ENCODE results near the gene TIMM29.

TIMM29 gene

GRCh38 chr19:10960314-10961072 is 31.9 kb downstream of the TIMM29 start, which contains the start of gene SMARCA4:
TSS of gene SMARCA4 (plus strand) at chr19:10961030. CDS start at chr19:10984152, 23,122 bp downstream.
- H3K4me3 ChIP-seq (ENCODE audit: low read length): peak within 1 kb of the TSS; percentile 93

DNA sequence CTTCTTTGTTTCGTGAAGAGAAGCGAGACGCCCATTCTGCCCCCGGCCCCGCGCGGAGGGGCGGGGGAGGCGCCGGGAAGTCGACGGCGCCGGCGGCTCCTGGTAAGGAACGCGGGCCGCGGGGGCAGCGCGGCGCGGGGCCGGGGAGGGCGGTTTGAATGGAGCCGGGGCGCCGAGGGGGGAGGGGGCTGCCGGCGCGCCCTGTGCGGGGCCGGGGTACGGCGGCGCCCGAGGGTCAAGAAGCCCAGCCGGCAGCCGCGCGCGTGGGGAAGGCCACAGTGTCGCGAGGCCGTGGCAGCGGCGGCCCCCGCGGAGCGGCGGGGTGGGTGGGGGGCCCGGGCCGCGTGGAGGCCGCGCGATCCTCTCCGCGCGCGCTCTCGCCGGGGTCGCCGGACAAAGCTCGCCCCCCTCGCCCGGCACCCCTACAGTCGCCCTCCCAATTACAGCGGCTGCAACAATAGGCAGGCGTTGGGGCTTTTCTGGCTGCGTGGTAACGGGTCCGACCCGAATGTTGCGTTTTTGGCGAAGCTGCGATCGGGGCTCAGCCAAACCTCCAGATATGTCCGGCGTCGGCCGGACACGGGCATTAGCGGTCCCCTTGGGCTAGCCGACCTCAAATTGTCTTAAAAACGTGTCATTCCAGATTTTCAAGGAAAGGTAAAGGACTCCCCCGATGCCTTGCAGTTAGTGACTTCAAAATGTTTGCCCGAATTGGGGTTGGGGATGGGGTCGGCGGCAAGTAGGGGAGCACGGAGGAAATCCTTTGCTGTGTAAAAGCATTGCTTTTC is 32.7 kb downstream of the TIMM29 start:
- Histone ChIP-seq H3K36me3 (ENCODE audit: control insufficient read depth, low read depth, low read length) (no peaks in the 10 kb centered on the region), H3K4me3 (ENCODE audit: low read length) (peak overlapping the region; percentile 93), H3K27ac (ENCODE audit: low read length) (peak overlapping the region; percentile 64), H3K27me3 (ENCODE audit: control insufficient read depth, insufficient read depth, low read length) (no peaks in the 10 kb centered on the region), H3K9me3 (ENCODE audit: control insufficient read depth, low read depth, low read length) (no peaks in the 10 kb centered on the region), H3K9ac (ENCODE audit: low read length) (peak overlapping the region; percentile 94), H3K4me1 (ENCODE audit: control insufficient read depth, low read depth, low read length) (peaks cover 5% of the 10 kb centered on the region)

More at GRCh38 chr19:10960314-10961072, 31.9 kb downstream of the TIMM29 start, which contains the start of gene SMARCA4:
- Histone ChIP-seq H3K36me3 (ENCODE audit: control insufficient read depth, low read depth, low read length) (no peaks in the 10 kb centered on the region), H3K9me3 (ENCODE audit: control insufficient read depth, low read depth, low read length) (no peaks in the 10 kb centered on the region), H3K9ac (ENCODE audit: low read length) (peak within 1 kb of the TSS; percentile 94), H3K27ac (ENCODE audit: low read length) (peak within 1 kb of the TSS; percentile 64), H3K27me3 (ENCODE audit: control insufficient read depth, insufficient read depth, low read length) (no peaks in the 10 kb centered on the region), H3K4me1 (ENCODE audit: control insufficient read depth, low read depth, low read length) (peaks cover 5% of the 10 kb centered on the region)

GRCh38 chr19:10962863-10963262 is 34.3 kb downstream of the TIMM29 start:
- H3K4me3 ChIP-seq (ENCODE audit: low read length): no peak overlapping the region
- H3K4me1 ChIP-seq (ENCODE audit: control insufficient read depth, low read depth, low read length): peaks cover 5% of the 10 kb centered on the region
- H3K9me3 ChIP-seq (ENCODE audit: control insufficient read depth, low read depth, low read length): no peaks in the 10 kb centered on the region
- H3K27me3 ChIP-seq (ENCODE audit: control insufficient read depth, insufficient read depth, low read length): no peaks in the 10 kb centered on the region
- no peaks in the 10 kb centered on the region for H3K36me3 ChIP-seq (ENCODE audit: control insufficient read depth, low read depth, low read length)
- no peak overlapping the region for H3K9ac ChIP-seq (ENCODE audit: low read length)
- no peak overlapping the region for H3K27ac ChIP-seq (ENCODE audit: low read length)

DNA sequence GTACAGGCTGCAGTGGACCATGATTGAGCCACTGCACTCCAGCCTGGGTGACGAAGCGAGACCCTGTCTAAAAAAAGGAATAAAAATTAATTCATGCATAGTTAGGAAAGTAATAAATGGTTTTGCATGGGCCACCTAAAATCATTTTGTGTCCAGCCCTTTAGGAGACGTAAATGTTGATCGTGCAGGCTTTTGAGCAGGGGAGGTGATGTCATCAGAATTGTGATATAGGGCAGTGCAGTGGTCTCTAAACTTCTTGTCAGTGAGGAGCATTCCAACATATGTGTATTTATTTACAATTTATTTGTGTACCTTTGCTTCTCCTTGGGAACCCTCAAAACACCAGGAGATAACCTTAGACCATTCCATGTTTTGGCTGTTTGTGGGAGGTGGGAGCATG is 35.3 kb downstream of the TIMM29 start:
- Histone ChIP-seq H3K9ac (ENCODE audit: low read length) (no peak overlapping the region), H3K9me3 (ENCODE audit: control insufficient read depth, low read depth, low read length) (no peaks in the 10 kb centered on the region), H3K27me3 (ENCODE audit: control insufficient read depth, insufficient read depth, low read length) (no peaks in the 10 kb centered on the region), H3K36me3 (ENCODE audit: control insufficient read depth, low read depth, low read length) (no peaks in the 10 kb centered on the region), H3K4me1 (ENCODE audit: control insufficient read depth, low read depth, low read length) (peaks cover 5% of the 10 kb centered on the region), H3K4me3 (ENCODE audit: low read length) (no peak overlapping the region), H3K27ac (ENCODE audit: low read length) (no peak overlapping the region)

DNA sequence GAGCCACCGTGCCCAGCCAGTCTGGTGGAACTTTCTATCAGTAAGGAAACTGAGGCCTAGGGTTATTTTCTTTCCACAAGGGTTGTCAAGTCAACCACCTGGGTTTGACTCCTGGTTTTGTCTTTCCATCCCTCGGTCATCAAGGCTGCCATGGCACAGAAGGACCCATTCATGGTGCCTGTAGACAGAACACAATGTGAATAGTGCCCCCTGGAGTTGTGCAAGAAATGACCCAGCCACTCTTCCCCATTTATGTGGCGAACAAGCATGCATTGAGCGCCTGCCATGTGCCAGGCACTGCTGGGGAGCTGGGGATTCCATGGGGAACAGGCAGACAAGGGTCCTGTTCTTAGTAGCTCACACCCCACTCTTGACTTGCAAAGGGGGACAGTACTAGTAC is 36.3 kb downstream of the TIMM29 start:
- no peaks in the 10 kb centered on the region for H3K9me3 ChIP-seq (ENCODE audit: control insufficient read depth, low read depth, low read length)

DNA sequence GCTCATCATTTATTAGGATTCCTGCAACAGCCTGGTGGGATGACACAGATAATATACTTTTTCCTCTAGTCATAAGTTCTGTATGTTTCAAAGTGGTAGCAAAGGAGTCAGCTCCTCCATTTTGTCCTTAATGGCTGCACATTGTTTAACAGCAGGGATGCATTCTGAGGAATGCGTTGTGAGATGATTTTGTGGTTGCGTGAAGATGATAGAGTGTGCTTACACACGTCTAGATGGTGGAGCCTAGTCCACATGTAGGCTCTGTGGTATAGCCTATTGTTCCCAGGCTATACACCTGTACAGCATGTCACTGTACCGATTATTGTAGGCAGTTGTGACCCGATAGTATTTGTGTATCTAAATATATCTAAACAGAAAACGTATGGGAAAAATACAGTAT is 36.8 kb downstream of the TIMM29 start:
- H3K9ac ChIP-seq (ENCODE audit: low read length): no peak overlapping the region
- H3K4me3 ChIP-seq (ENCODE audit: low read length): no peak overlapping the region
- H3K36me3 ChIP-seq (ENCODE audit: control insufficient read depth, low read depth, low read length): no peaks in the 10 kb centered on the region
- H3K27me3 ChIP-seq (ENCODE audit: control insufficient read depth, insufficient read depth, low read length): no peaks in the 10 kb centered on the region
- no peaks in the 10 kb centered on the region for H3K9me3 ChIP-seq (ENCODE audit: control insufficient read depth, low read depth, low read length)
- no peak overlapping the region for H3K27ac ChIP-seq (ENCODE audit: low read length)
- peaks cover 5% of the 10 kb centered on the region for H3K4me1 ChIP-seq (ENCODE audit: control insufficient read depth, low read depth, low read length)

More for the DNA sequence above, 36.3 kb downstream of the TIMM29 start:
- Histone ChIP-seq H3K36me3 (ENCODE audit: control insufficient read depth, low read depth, low read length) (no peaks in the 10 kb centered on the region), H3K27me3 (ENCODE audit: control insufficient read depth, insufficient read depth, low read length) (no peaks in the 10 kb centered on the region), H3K4me3 (ENCODE audit: low read length) (no peak overlapping the region), H3K9ac (ENCODE audit: low read length) (no peak overlapping the region), H3K4me1 (ENCODE audit: control insufficient read depth, low read depth, low read length) (peaks cover 5% of the 10 kb centered on the region), H3K27ac (ENCODE audit: low read length) (no peak overlapping the region)

DNA sequence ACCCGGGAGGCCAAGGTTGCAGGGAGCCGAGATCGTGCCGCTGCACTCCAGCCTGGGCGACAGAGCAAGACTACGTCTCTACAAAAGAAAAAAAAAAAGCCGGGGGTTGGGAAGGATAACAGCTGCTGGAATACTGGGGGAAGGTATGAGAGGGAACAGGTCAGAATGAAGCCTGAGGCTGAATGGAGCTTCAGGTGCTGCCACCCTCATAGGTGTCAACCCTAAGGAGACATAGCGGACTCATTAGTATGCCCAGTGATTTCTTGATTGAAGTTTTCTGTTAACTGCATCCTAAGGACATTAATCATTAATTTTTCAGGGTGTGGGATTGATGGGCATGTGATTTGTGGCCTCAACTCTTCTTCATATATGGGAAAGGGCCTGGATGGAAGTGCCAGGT is 38.2 kb downstream of the TIMM29 start:
- Histone ChIP-seq H3K27ac (ENCODE audit: low read length) (no peak overlapping the region), H3K9me3 (ENCODE audit: control insufficient read depth, low read depth, low read length) (no peaks in the 10 kb centered on the region), H3K27me3 (ENCODE audit: control insufficient read depth, insufficient read depth, low read length) (no peaks in the 10 kb centered on the region), H3K36me3 (ENCODE audit: control insufficient read depth, low read depth, low read length) (no peaks in the 10 kb centered on the region), H3K9ac (ENCODE audit: low read length) (no peak overlapping the region), H3K4me3 (ENCODE audit: low read length) (no peak overlapping the region), H3K4me1 (ENCODE audit: control insufficient read depth, low read depth, low read length) (peaks cover 5% of the 10 kb centered on the region)

GRCh38 chr19:10968527-10969135 is 40.0 kb downstream of the TIMM29 start:
- Histone ChIP-seq H3K4me1 (ENCODE audit: control insufficient read depth, low read depth, low read length) (peaks cover 5% of the 10 kb centered on the region), H3K9ac (ENCODE audit: low read length) (no peak overlapping the region), H3K36me3 (ENCODE audit: control insufficient read depth, low read depth, low read length) (no peaks in the 10 kb centered on the region), H3K4me3 (ENCODE audit: low read length) (no peak overlapping the region), H3K9me3 (ENCODE audit: control insufficient read depth, low read depth, low read length) (no peaks in the 10 kb centered on the region), H3K27me3 (ENCODE audit: control insufficient read depth, insufficient read depth, low read length) (no peaks in the 10 kb centered on the region), H3K27ac (ENCODE audit: low read length) (no peak overlapping the region)

- Histone ChIP-seq H3K36me3 (ENCODE audit: control insufficient read depth, low read depth, low read length) (no peaks in the 10 kb centered on the region), H3K4me3 (ENCODE audit: low read length) (no peak overlapping the region), H3K27me3 (ENCODE audit: control insufficient read depth, insufficient read depth, low read length) (no peaks in the 10 kb centered on the region), H3K9me3 (ENCODE audit: control insufficient read depth, low read depth, low read length) (no peaks in the 10 kb centered on the region), H3K9ac (ENCODE audit: low read length) (no peak overlapping the region), H3K27ac (ENCODE audit: low read length) (no peak overlapping the region), H3K4me1 (ENCODE audit: control insufficient read depth, low read depth, low read length) (no peaks in the 10 kb centered on the region)
These were observed 42.6 kb downstream of the TIMM29 start for GRCh38 chr19:10971107-10971726.

DNA sequence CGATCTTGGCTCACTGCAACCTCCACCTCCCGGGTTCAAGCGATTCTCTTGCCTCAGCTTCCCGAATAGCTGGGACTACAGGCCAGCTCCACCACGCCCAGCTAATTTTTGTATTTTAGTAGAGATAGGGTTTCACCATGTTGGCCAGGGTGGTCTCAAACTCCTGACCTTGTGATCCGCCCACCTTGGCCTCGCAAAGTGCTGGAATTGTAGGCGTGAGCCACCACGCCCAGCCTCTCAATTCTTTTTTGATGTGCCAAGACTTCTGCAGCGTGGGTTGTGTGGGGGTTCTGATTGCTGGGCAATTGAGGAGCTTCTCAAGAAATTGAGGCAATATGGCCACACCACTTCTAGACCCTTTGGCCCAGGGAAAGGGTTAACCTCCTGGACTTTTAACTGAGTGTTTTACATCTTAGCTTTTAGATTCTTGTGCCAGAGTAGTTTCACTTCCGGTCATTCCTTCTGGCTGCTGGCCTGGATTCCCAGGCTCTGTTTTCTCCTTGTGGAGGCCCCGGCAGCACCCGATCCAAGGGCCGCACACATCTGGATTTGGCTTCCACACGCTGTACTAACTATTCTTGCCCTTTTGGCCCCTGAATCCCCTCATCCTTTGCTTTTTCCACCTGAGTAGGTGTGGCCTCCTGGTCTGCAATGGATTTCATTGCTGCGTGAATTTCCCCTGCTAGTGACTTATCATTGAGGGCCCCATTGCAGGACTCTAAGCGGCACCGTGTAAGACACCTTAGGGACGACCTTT is 46.9 kb downstream of the TIMM29 start:
- Histone ChIP-seq H3K27me3 (ENCODE audit: control insufficient read depth, insufficient read depth, low read length) (no peaks in the 10 kb centered on the region), H3K36me3 (ENCODE audit: control insufficient read depth, low read depth, low read length) (no peaks in the 10 kb centered on the region), H3K27ac (ENCODE audit: low read length) (no peak overlapping the region), H3K9ac (ENCODE audit: low read length) (no peak overlapping the region), H3K4me1 (ENCODE audit: control insufficient read depth, low read depth, low read length) (no peaks in the 10 kb centered on the region), H3K4me3 (ENCODE audit: low read length) (no peak overlapping the region), H3K9me3 (ENCODE audit: control insufficient read depth, low read depth, low read length) (no peaks in the 10 kb centered on the region)

Data from iPS-18a (cell line).